Keratinocyte (primary cell): ENCODE measurements around the gene SHROOM1. TPM values are rescaled to one million over a fixed set of nuclear protein-coding genes. Genes with fewer than 3 reads are reported as not detected.
"Not testable (repeated sequence)": the region's sequence is repeated elsewhere in the genome, so short reads cannot be mapped to it uniquely, and the experiment has no call there.

Experiments used
- DNase-seq: peaks from one replicate; pipeline ENCODE4 v3.0.0-alpha.2; 2011; ENCODE audit warnings: low read depth, missing footprints, low spot score
- FAIRE-seq: peaks from 2 replicates; lab custom pipeline; 2011; peaks lifted over from hg19 to GRCh38; lab: Jason Lieb, UNC
- H2AFZ ChIP-seq: 2 replicates; pipeline ENCODE4 v1.6.0; 2012; ENCODE audit warnings: low read length, control low read depth, inconsistent platforms; ENCODE audit not compliant: control insufficient read depth
- H3K27ac ChIP-seq: 2 replicates; pipeline ENCODE4 v1.5.1; 2011; ENCODE audit warnings: low read length; ENCODE audit not compliant: control insufficient read depth, insufficient read depth
- H3K27me3 ChIP-seq: 3 replicates; pipeline ENCODE4 v1.6.0; 2011; ENCODE audit warnings: low read length; ENCODE audit not compliant: control insufficient read depth, insufficient read depth; ENCODE audit errors: extremely low read depth
- H3K36me3 ChIP-seq, 2 experiments: 2 replicates in 1 of 2; 3 replicates in 1 of 2; pipeline ENCODE4 v1.5.1; 2011; ENCODE audit warnings: low read length in 2 of 2, mild to moderate bottlenecking in 1 of 2; ENCODE audit not compliant: control insufficient read depth in 2 of 2, insufficient read depth in 2 of 2; ENCODE audit errors: extremely low read depth in 1 of 2
- H3K4me1 ChIP-seq: 3 replicates; pipeline ENCODE4 v1.5.1; 2011; ENCODE audit warnings: low read length; ENCODE audit not compliant: control insufficient read depth, insufficient read depth; ENCODE audit errors: extremely low read depth
- H3K4me2 ChIP-seq: 3 replicates; pipeline ENCODE4 v1.6.0; 2011; ENCODE audit warnings: low read depth, low read length; ENCODE audit not compliant: control insufficient read depth, insufficient read depth; ENCODE audit errors: extremely low read depth
- H3K4me3 ChIP-seq, 3 experiments: fragments of 200-600 bp in 1 of 3; sonication (generic) in 1 of 3; 2 replicates in 2 of 3; 3 replicates in 1 of 3; pipeline ENCODE4 v1.5.1; 2011 to 2016; ENCODE audit warnings: low read length in 3 of 3, mild to moderate bottlenecking in 3 of 3, control low read depth in 2 of 3, inconsistent platforms in 1 of 3, low read depth in 1 of 3, mixed read lengths in 1 of 3, mixed run types in 1 of 3, moderate library complexity in 1 of 3; ENCODE audit not compliant: control insufficient read depth in 2 of 3, insufficient read depth in 2 of 3; ENCODE audit errors: extremely low read depth in 1 of 3
- H3K79me2 ChIP-seq: 2 replicates; pipeline ENCODE4 v1.6.0; 2012; ENCODE audit warnings: low read length; ENCODE audit not compliant: control insufficient read depth, insufficient read depth
- H3K9ac ChIP-seq: 3 replicates; pipeline ENCODE4 v1.6.0; 2011; ENCODE audit warnings: low read length; ENCODE audit not compliant: control insufficient read depth, insufficient read depth; ENCODE audit errors: extremely low read depth
- H3K9me1 ChIP-seq: 3 replicates; pipeline ENCODE4 v1.6.0; 2011; ENCODE audit warnings: low read length; ENCODE audit not compliant: control insufficient read depth, insufficient read depth; ENCODE audit errors: extremely low read depth
- H3K9me3 ChIP-seq: 2 replicates; pipeline ENCODE4 v1.5.1; 2012; ENCODE audit warnings: low read depth, low read length; ENCODE audit not compliant: control insufficient read depth
- H4K20me1 ChIP-seq: 3 replicates; pipeline ENCODE4 v1.6.0; 2011; ENCODE audit warnings: low read length; ENCODE audit not compliant: control insufficient read depth, insufficient read depth; ENCODE audit errors: extremely low read depth
- EZH2 ChIP-seq: IDR thresholded peaks from one replicate; pipeline ENCODE4 v1.6.1; 2012; ENCODE audit warnings: inconsistent platforms, mild to moderate bottlenecking, low read length, moderate library complexity
- dilution Hi-C: fragments of 300-500 bp; cut with MboI; formaldehyde crosslinking; loops from one replicate; pipeline ENCODE4 v1.7.0; 2020; ENCODE audit warnings: low sequenced_read_pairs; ENCODE audit not compliant: extremely low pct_ligation_motif_present
- polyA plus RNA-seq, 5 experiments: library from polyadenylated mRNA; depleted of rRNA in 3 of 5; stranded (reverse) in 3 of 5; stranded (forward) in 1 of 5; unstranded in 1 of 5; fragments of >200 nt; gene quantifications; 1 replicate in 1 of 5; 2 replicates in 3 of 5; 3 replicates in 1 of 5; pipeline versions ENCODE4 v1.2.1 to v1.2.3, GENCODE V29; 2011 to 2012; ENCODE audit warnings: missing spikeins in 2 of 5, low read depth in 1 of 5, low replicate concordance in 1 of 5
- TF ChIP-seq, protein P1 (sequence below), 3 experiments: IDR thresholded peaks in 1 of 3; conservative IDR thresholded peaks in 1 of 3; optimal IDR thresholded peaks in 1 of 3; 2 replicates in 2 of 3; 3 replicates in 1 of 3; pipeline versions ENCODE3 to v1.5.1; 2011; ENCODE audit warnings: low read length in 3 of 3, mild to moderate bottlenecking in 3 of 3, moderate library complexity in 2 of 3, control low read depth in 1 of 3, inconsistent platforms in 1 of 3; ENCODE audit not compliant: insufficient read depth in 2 of 3; ENCODE audit errors: extremely low read depth in 1 of 3

SHROOM1 gene
- polyA plus RNA-seq, 1 donor (not counting 4 experiments of a cell fraction or from before 2014, with no cell fraction given), result 0.25 TPM

DNA sequence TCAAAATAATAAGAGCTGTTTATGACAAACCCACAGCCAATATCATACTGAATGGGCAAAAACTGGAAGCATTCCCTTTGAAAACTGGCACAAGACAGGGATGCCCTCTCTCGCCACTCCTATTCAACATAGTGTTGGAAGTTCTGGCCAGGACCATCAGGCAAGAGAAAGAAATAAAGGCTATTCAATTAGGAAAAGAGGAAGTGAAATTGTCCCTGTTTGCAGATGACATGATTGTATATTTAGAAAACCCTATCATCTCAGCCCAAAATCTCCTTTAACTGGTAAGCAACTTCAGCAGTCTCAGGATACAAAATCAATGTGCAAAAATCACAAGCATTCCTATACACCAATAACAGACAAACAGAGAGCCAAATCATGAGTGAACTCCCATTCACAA, 26.2 kb downstream of the SHROOM1 start:
- H2AFZ ChIP-seq, H3K4me1 ChIP-seq, H3K27me3 ChIP-seq, H3K27ac ChIP-seq, H3K79me2 ChIP-seq, H3K36me3 ChIP-seq, H3K9ac ChIP-seq, H3K9me1 ChIP-seq, H3K4me3 ChIP-seq, H3K9me3 ChIP-seq, H3K4me2 ChIP-seq, dilution Hi-C loops, DNase-seq, H4K20me1 ChIP-seq, FAIRE-seq: not testable (repeated sequence)

DNA sequence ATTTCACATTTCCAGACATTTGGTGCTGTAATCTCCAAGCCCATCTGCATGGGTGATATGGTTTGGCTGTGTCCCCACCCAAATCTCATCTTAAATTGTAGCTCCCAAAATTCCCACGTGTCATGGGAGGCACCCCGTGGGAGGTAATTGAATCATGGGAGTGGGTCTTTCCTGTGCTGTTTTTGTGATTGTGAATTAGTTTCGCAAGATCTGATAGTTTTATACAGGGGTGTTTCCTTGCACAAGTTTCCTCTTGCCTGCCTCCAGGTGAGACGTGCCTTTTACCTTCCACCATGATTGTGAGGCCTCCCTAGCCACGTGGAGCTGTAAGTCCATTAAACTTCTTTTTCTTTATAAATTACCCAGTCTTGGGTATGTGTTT, 27.8 kb downstream of the SHROOM1 start:
- H3K4me3 ChIP-seq, DNase-seq, H3K36me3 ChIP-seq, H3K4me1 ChIP-seq, H2AFZ ChIP-seq, H4K20me1 ChIP-seq, H3K79me2 ChIP-seq, dilution Hi-C loops, H3K27me3 ChIP-seq, H3K9ac ChIP-seq, H3K9me1 ChIP-seq, H3K9me3 ChIP-seq, H3K4me2 ChIP-seq, FAIRE-seq, H3K27ac ChIP-seq: not testable (repeated sequence)

DNA sequence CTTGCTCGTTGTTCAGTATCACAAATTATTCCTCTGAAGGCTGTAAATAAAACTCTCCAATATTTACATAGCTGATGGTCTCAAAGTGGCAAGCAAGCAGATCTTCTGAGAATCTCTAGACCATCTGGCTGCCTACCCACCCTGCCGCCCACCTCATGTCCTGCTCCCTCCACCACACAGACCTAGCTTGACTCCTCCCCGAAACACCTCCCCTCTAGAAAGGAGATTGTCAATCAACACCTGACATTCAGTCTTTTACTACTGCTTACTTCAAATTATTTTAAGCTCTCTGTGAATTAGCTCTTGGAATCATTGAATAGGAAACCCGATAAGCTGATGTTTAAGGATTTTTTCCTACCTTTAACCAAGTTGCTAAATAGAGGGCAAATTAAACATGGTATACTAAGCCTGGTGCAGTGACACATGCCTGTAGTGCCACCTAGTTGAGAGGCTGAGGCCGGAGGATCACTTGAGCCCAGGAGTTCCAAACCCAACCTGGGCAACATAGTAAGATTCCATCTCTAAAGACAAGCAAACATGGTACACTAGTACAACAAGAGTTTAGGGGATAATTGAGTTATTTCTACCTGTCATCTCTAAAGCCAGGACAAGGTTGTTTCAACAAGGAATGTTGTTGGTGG, 28.3 kb downstream of the SHROOM1 start:
- Histone ChIP-seq H4K20me1 (no peaks in the 10 kb centered on the region), H3K9me1 (no peaks in the 10 kb centered on the region), H2AFZ (no peak overlapping the region), H3K4me2 (no peak overlapping the region), H3K79me2 (no peaks in the 10 kb centered on the region), H3K9me3 (no peaks in the 10 kb centered on the region), H3K9ac (no peak overlapping the region), H3K4me3 (no peak overlapping the region), H3K27ac (no peak overlapping the region), H3K27me3 (no peaks in the 10 kb centered on the region), H3K36me3 (no peaks in the 10 kb centered on the region), H3K4me1 (peaks cover 8% of the 10 kb centered on the region)
- TF ChIP-seq, protein P1, sequence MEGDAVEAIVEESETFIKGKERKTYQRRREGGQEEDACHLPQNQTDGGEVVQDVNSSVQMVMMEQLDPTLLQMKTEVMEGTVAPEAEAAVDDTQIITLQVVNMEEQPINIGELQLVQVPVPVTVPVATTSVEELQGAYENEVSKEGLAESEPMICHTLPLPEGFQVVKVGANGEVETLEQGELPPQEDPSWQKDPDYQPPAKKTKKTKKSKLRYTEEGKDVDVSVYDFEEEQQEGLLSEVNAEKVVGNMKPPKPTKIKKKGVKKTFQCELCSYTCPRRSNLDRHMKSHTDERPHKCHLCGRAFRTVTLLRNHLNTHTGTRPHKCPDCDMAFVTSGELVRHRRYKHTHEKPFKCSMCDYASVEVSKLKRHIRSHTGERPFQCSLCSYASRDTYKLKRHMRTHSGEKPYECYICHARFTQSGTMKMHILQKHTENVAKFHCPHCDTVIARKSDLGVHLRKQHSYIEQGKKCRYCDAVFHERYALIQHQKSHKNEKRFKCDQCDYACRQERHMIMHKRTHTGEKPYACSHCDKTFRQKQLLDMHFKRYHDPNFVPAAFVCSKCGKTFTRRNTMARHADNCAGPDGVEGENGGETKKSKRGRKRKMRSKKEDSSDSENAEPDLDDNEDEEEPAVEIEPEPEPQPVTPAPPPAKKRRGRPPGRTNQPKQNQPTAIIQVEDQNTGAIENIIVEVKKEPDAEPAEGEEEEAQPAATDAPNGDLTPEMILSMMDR (optimal IDR thresholded peaks at IDR 0.05 in 1 of 3, IDR thresholded peaks at IDR 0.05 in 1 of 3, conservative IDR thresholded peaks at IDR 0.05 in 1 of 3; ENCODE audit: extremely low read depth in 1 of 3, insufficient read depth in 2 of 3, low read length in 3 of 3), result no peak
- no peak for TF ChIP-seq EZH2
- dilution Hi-C loops, result no loop called here
- DNase-seq (no peak), FAIRE-seq (no peak)
